OCI-M2 (cell line): ENCODE results near the gene TOR2A.
"Not testable (repeated sequence)": the region's sequence is repeated elsewhere in the genome, so short reads cannot be mapped to it uniquely, and the experiment has no call there.

Experiments used
- DNase-seq: peaks from one replicate; lab custom pipeline; 2025; ENCODE audit not compliant: unreplicated experiment; lab: John Stamatoyannopoulos, UW

The TOR2A gene

DNA sequence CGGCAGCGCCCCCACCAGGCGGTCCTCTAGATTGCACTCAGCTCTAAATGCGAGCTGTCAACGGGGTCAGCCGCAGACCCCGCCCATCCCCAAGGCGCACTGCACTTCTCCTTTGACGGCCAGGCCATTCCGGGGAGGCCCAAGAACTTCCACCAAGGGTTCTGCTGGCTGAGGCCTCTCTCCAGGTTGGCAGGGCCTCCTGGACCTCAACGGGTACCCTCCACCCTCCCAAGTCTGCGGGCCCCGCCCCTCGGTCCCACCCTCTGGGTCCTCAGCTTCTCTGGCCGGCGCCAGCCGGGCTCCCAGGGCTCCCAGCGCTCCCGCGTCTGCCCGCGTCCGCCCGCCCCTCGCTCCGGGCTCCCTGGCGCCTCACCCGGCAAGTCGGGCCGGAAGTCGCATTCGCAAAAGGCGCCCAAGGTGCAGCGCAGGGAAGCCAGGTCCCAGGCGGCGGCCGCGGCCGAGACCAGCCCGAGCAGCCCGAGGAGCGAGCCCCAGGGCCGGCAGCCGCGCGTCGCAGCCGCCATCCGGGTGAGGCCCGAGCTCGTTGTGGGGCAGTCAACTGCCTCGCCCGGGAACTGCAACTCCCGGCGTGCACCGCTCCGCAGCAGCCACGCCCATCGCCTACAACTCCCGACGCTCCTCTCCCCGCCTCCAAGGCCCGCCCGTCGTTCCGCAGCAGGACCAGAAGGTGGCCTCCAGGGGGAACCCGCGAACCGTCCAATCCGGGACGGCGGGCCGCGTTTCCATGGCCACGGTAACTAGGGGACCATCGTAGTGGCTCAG lies at the start of gene TOR2A:
TSS of gene TOR2A (minus strand) at position 548 of the 783 bp plus-strand sequence. CDS start at position 524, 24 bp downstream.
- DNase-seq: peak; percentile 67

- DNase-seq: no peak
Observed at GRCh38 chr9:127783111-127784008, 48.3 kb upstream of the TOR2A start.

- no peak for DNase-seq
Observed at GRCh38 chr9:127781806-127782205, 46.7 kb upstream of the TOR2A start.

- DNase-seq: not testable (repeated sequence)
Observed at GRCh38 chr9:127780909-127781308, 45.8 kb upstream of the TOR2A start.

DNA sequence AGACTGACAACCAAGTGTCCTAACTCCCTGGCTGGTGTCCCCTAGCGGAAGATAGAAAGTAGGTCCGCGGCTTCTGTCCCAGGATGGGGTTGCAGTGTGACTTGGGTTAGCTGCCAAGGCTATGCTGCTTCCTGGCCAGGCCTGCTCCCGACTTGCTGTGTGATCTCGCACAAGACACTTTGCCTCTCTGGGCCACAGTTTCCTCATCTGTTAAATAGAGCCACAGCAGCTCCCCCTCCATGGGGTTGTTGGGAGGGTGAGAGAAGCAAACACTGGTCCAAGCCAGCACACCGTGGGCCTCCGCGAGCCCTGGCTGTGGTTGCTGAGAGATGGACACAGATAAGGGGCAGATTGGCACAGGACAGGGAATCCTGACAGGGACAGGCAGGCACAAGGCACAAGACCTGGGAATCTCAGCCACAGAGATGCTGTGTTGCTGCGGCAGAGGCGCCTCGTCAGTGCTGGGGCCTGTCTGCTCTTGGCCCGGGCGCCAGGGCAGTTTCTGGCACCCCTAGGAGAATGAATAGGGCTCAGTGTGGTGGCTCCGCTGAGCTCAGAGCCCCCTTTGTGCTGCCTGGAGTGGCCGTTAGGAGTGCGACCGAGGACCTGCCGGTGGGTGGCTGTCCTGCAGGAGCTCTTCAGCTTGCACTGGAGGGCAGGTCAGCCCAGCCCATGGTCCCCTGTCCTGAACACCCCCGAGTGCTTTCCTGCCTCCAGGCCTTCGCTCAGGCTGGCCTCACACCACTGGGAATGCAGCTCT lies 45.2 kb upstream of the TOR2A start:
- DNase-seq: no peak

GRCh38 chr9:127779136-127779981 lies 44.3 kb upstream of the TOR2A start:
- DNase-seq: no peak

DNA sequence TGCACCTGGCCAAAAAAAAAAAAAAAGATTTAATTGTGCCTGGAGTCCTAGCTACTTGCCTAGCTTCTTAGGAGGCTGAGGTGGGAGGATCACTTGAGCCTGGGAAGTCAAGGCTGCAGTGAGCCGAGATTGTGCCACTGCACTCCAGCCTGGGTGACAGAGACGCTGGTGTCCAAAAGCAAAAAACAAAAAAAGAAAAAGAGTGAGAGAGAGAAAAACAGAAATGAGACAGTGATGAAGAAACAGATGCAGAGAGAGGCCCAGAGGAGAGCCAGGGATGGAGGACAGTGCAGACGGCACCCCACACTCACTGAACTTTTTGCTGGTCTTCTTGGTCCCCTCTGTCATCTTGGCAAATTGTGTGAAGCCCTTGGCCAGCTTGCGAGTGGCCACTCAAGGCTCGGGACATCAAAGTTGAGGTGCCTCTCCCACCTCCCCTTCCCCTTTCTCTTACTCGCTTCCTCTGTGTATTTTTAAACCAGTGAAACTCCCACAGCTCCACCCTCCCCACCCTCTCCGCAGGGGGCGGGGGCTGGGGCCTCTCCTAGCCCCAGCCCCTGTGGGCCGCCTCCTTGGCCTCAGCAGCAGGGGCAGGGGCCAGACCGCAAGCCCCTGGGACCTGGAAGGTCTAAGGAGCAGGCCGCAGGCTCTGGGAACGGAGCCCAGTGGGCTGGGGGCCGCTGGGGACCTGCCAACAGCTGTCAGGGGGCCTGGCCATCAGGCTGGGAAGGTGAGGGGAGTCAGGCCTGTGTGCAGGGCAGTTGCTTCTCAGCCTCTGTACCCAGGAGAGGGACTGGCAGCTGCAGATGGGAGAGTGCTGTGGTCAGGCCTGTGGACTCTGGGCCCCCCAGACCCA lies 43.4 kb upstream of the TOR2A start, which contains the start of gene SH2D3C:
TSS of gene SH2D3C (minus strand) at position 387 of the 856 bp plus-strand sequence. CDS start at position 348, 39 bp downstream.
- DNase-seq: no peak

DNA sequence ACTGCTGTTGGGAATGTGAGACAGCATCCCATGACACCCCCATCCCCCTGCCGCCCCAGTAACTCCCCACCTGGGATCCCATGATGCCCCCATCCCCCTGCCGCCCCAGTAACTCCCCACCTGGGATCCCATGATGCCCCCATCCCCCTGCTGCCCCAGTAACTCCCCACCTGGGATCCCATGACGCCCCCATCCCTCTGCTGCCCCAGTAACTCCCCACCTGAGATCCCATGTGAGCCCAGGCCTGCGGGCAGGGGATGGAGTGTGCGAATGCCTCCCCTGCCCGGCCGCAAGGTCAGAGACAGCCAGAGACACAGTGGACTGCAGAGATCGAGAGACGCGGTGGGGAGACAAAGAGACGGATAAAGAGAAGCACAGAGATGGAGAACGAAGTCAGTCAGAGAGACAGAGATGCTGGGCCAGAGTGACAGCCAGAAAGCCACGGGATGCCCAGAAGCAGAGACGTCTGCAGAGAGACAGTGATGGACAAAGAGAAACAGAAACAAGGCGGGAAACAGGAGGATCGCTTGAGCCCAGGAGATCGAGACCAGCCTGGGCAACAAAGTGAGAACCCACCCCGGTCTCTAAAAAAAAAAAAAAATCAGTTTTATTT lies 42.4 kb upstream of the TOR2A start:
- DNase-seq: no peak

DNA sequence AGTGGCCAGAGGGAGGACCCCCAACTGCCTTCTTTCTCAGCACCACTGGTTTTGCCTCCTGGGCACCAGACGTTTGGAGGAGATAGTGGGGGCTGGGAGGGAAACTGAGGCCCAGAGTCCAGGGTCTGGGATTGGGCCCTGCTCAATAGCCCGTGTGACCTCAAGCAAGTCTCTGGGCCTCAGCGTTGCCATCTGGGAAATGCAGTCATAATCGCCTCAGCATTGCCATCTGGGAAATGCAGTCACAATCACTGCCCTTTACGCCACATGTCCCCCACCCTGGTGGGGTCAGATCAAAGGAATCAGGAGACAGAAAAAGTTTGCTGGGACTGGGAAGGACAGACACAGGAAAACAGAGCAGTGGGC lies 41.8 kb upstream of the TOR2A start:
- DNase-seq: no peak

- DNase-seq: no peak
Observed at GRCh38 chr9:127776195-127776923, 41.3 kb upstream of the TOR2A start.

DNA sequence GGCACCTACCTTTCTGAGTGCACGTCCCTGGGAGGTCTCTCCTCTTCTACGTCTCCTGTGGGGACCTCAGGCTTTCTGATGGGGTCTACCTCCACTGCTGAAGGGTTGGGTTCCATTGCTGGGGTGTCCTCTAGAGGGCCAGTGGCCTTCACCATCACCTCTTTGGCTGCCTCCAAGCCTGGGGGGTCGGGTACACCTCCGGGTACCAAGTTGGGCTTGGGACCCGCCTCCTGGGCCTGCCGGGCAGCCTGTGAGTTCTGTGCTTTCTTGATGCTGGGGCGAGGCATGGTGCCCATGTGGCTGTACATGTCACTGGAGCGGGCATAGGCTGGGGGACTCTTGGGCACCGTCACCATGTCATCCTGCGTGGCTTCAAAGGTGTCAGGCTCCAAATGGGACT lies 38.9 kb upstream of the TOR2A start:
- DNase-seq: no peak

GRCh38 chr9:127773272-127773671 lies 38.2 kb upstream of the TOR2A start:
- DNase-seq: no peak

- DNase-seq: no peak
Observed at GRCh38 chr9:127772603-127773002, 37.5 kb upstream of the TOR2A start.

DNA sequence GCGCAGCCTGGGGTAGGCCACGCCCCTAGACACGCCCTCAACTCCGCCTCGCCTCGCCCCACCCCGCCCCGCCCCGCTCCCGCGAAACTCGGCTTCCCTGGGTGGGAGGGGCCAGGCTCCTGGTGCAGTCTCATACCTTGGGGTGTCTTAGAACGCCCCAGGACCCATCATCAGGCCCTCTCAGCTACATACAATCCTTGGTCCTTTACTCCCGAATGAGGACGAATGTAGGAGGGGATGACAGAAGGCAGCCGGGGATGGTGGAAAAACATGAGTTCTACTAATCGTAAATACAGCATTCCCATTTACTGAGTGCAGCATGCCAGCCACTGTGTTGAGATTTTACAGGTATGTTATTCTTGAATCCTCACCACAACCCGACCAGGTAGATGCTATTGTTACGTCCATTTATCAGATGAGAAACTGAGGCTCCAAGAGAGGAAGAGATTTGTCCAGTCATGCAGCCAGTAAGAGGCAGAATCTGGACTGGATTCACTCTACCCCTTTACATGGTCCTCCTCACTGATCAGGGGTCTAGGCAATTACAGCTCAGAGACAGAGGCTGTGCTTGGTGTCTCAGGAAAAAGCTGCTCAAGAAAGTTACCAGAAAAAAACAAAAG lies 36.6 kb upstream of the TOR2A start:
- DNase-seq: no peak

- peak; percentile 89 for DNase-seq
Observed at GRCh38 chr9:127770905-127771569, 35.9 kb upstream of the TOR2A start.

- DNase-seq: no peak
Observed at GRCh38 chr9:127770583-127770904, 35.5 kb upstream of the TOR2A start.

DNA sequence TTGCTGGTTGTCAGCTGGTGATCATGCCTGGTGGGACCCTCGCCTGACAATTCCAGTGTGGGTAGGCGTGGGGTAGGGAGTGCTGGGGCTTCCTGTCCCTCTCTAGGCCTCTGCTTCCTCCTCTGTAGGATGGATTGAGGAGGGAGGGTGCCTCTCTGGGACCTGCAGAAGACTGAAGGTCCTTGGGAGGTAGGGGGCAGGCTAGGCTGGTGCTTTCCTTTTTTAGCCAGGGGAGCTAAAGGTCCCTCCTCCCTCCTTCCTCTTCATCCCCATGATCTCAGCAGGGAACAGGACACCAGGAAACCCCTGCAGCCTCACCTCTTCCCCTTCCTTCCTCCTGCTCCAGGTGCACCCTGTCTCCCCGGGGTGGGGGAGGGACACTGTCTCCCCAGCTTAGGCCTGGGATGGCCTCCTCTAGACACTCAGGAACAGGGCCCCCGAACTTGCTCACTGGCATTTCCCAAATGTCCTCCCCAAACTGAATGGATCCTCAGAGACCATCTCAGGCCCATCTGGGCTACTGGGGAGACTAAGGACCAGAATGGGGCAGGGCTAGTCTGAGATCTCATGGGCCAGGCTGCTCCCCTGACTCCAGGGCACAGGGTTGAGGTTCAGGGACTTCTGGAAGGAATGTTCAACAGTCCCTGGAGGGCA lies 35.0 kb upstream of the TOR2A start:
- DNase-seq: no peak
